AG09309 (cell line): ENCODE data around the gene DNAJB6.

Experiments used
- DNase-seq: peaks from one replicate; pipeline ENCODE4 v3.0.0-alpha.2; 2010; ENCODE audit warnings: low read depth
- H3K4me3 ChIP-seq: 2 replicates; pipeline ENCODE4 v1.5.1; 2011; ENCODE audit warnings: mild to moderate bottlenecking, low read depth, low read length, moderate library complexity; ENCODE audit not compliant: control insufficient read depth
- CTCF ChIP-seq: IDR thresholded peaks from 2 replicates; pipeline ENCODE4 v1.5.1; 2011; ENCODE audit warnings: mild to moderate bottlenecking, low read depth, low read length, inconsistent platforms; ENCODE audit not compliant: insufficient read depth, control insufficient read depth; ENCODE audit errors: missing control alignments

DNAJB6 gene

GRCh38 chr7:157339777-157340677, 3.2 kb downstream of the DNAJB6 start:
- no peak overlapping the region for H3K4me3 ChIP-seq
- DNase-seq: no peak
- TF ChIP-seq CTCF: peak; percentile 90

- peak; percentile 45 for DNase-seq
Measured at GRCh38 chr7:157347217-157347904, 10.6 kb downstream of the DNAJB6 start.

GRCh38 chr7:157348548-157348947, 11.7 kb downstream of the DNAJB6 start:
- no peak for TF ChIP-seq CTCF
- no peak overlapping the region for H3K4me3 ChIP-seq
- DNase-seq: no peak

More at GRCh38 chr7:157347217-157347904, 10.6 kb downstream of the DNAJB6 start:
- H3K4me3 ChIP-seq: no peak overlapping the region
- no peak for TF ChIP-seq CTCF

- H3K4me3 ChIP-seq: no peak overlapping the region
- DNase-seq: no peak
- no peak for TF ChIP-seq CTCF
Measured at GRCh38 chr7:157352516-157352915, 15.7 kb downstream of the DNAJB6 start.

GRCh38 chr7:157355784-157356511, 19.1 kb downstream of the DNAJB6 start:
- DNase-seq: no peak
- H3K4me3 ChIP-seq: no peak overlapping the region
- TF ChIP-seq CTCF: no peak
